Mesothelial cell of epicardium (in vitro differentiated cells): ENCODE data around the gene NUP93. TPM values are rescaled to one million over a fixed set of nuclear protein-coding genes. Genes with fewer than 3 reads are reported as not detected.

Experiments used
- DNase-seq, 2 experiments: peaks; one replicate each; pipeline ENCODE4 v3.0.0; 2021; ENCODE audit warnings: low spot score in 2 of 2; ENCODE audit not compliant: unreplicated experiment in 2 of 2
- H3K27ac Mint-ChIP-seq: 2 replicates; pipeline ENCODE4 v1.8.0; 2021; ENCODE audit warnings: mixed read lengths
- H3K27me3 Mint-ChIP-seq: 2 replicates; pipeline ENCODE4 v1.8.0; 2021; ENCODE audit warnings: low read depth, mixed read lengths
- H3K36me3 Mint-ChIP-seq: 2 replicates; pipeline ENCODE4 v1.8.0; 2021; ENCODE audit warnings: mixed read lengths
- H3K4me1 Mint-ChIP-seq: 2 replicates; pipeline ENCODE4 v1.8.0; 2021; ENCODE audit warnings: mixed read lengths
- H3K4me3 Mint-ChIP-seq: 2 replicates; pipeline ENCODE4 v1.8.0; 2021; ENCODE audit warnings: mild to moderate bottlenecking, moderate library complexity, mixed read lengths
- H3K9me3 Mint-ChIP-seq: 2 replicates; pipeline ENCODE4 v1.8.0; 2021; ENCODE audit warnings: mixed read lengths
- total RNA-seq: library from RNA; stranded (reverse); gene quantifications from 3 replicates; pipeline ENCODE4 v1.2.1, GENCODE V29; 2021
- TF ChIP-seq, protein P1 (sequence below): fragments of 200-600 bp; sonication (generic); IDR thresholded peaks from one replicate; pipeline ENCODE4 v1.5.0; 2021; ENCODE audit warnings: antibody characterized with exemption; ENCODE audit not compliant: unreplicated experiment

The NUP93 gene
- total RNA-seq, 1 donor from 2014 or later = 74.6 TPM

DNA sequence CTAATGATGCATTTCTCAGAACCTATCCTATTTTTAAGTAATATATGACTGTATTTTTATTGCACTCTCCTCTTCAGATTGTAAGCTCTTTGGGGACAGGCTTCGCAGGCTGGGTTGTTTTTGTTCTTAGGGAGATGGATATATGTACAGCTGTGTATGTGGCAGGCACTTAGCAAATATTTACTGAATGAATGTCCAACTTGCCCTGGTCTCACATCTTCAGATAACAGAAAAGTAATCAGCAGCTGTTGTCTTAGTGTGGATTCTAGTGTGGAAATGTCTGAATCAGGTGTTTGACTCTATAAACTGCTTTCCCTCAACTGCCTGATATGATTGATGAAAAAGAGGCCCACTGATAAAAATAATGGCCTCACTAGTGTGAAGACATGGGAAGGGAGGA lies 88.0 kb downstream of the NUP93 start:
- no peak for DNase-seq
- no peak overlapping the region for H3K4me3 Mint-ChIP-seq
- no peaks in the 10 kb centered on the region for H3K9me3 Mint-ChIP-seq
- peaks cover 15% of the 10 kb centered on the region for H3K36me3 Mint-ChIP-seq
- H3K27ac Mint-ChIP-seq = no peak overlapping the region
- peaks cover 16% of the 10 kb centered on the region for H3K4me1 Mint-ChIP-seq
- TF ChIP-seq, protein P1, sequence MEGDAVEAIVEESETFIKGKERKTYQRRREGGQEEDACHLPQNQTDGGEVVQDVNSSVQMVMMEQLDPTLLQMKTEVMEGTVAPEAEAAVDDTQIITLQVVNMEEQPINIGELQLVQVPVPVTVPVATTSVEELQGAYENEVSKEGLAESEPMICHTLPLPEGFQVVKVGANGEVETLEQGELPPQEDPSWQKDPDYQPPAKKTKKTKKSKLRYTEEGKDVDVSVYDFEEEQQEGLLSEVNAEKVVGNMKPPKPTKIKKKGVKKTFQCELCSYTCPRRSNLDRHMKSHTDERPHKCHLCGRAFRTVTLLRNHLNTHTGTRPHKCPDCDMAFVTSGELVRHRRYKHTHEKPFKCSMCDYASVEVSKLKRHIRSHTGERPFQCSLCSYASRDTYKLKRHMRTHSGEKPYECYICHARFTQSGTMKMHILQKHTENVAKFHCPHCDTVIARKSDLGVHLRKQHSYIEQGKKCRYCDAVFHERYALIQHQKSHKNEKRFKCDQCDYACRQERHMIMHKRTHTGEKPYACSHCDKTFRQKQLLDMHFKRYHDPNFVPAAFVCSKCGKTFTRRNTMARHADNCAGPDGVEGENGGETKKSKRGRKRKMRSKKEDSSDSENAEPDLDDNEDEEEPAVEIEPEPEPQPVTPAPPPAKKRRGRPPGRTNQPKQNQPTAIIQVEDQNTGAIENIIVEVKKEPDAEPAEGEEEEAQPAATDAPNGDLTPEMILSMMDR = no peak
- H3K27me3 Mint-ChIP-seq = no peaks in the 10 kb centered on the region

DNA sequence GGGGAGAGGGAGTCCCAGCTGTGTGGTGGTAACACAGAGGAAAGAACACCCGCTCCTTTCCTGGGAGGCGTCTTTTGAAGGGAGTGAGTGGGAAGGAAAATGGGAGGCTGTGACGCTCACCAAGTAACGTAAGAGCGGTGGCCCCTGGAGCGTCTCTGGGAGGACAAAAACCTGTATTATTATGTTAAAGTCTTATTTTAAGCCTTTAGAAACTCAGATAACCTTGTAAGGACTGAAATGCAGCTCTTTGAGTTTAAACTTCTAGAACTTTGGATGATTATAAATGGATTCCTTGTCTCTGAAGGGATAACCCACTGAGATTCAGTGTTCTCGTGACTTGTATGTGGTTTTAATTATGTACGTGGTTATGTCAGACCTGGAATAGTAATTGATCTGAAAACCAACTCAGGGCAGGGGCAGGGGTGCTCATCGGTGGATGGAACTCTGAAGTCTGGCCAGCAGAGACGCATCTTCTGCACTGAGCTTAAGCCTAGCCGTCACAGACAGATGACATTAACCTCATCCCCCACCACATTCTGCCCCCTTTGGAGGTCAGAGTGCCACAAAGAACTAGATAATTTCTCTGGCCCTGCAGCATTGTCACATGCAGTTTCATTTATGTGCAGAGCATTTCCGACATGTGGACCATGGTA lies 93.3 kb downstream of the NUP93 start:
- Mint-ChIP-seq H3K27me3 (no peaks in the 10 kb centered on the region), H3K4me3 (no peak overlapping the region), H3K4me1 (no peaks in the 10 kb centered on the region), H3K36me3 (peaks cover 26% of the 10 kb centered on the region), H3K9me3 (no peaks in the 10 kb centered on the region), H3K27ac (no peak overlapping the region)
- no peak for DNase-seq
- TF ChIP-seq, protein P1 = no peak

DNA sequence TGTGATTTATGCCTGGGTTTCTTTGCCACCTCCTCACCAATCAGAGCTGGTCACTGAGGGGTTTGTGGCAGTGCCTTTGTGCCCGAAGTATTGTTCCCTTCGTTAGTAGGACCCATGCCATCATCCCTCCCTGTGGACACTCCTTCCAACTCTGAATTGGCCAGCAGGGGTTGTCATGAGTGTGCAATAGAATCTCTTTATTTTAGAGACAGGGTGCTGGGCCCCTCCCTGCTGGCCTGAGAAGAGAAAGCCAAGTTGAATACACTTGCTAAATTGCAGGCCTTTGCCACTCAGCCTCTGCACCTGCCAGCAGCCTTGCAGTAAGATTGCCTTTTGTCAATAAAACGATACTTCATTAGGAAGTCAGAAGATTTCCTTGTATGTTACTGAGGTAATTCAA lies 94.4 kb downstream of the NUP93 start:
- Mint-ChIP-seq H3K27ac (no peak overlapping the region), H3K9me3 (no peaks in the 10 kb centered on the region), H3K4me3 (no peak overlapping the region), H3K27me3 (no peaks in the 10 kb centered on the region), H3K36me3 (peaks cover 34% of the 10 kb centered on the region), H3K4me1 (no peaks in the 10 kb centered on the region)
- DNase-seq = no peak
- TF ChIP-seq, protein P1 = no peak

DNA sequence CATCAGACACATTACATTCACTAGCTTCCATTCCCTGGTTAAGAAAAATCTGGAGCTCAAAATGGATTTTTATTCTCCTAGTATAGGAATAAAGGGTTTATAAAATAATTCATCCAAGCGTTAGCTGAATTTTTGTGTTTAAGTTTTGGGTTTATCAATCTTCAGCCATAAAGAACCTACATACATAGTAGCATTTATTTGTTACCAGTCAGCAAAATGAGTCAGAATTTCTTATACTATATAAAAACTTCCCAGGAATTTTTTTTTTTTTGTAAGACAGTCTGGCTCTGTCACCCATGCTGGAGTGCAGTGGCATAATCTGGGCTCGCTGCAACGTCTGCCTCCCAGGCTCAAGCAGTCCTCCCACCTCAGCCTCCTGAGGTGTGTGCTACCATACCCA lies 94.9 kb downstream of the NUP93 start:
- H3K27ac Mint-ChIP-seq = no peak overlapping the region
- TF ChIP-seq, protein P1 = no peak
- DNase-seq = no peak

DNA sequence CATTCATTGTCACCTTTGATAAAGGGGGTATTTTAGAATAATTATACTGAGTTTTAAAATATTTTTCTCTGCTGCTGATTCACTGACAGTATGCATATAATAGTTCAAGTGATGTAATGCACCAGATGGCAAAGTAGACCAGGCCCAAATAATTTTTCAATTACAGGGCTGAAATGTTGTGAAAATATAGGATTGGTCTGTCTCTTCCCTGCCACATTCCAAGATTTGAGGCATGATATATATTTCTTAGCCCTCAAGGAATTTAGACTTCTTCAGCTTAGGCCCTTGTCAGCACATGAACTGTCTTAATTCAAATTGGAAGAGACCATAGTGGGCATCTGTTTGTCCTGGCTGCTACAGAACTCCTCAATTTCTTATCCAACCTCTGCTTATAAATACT lies 95.9 kb downstream of the NUP93 start:
- no peaks in the 10 kb centered on the region for H3K4me1 Mint-ChIP-seq
- peaks cover 33% of the 10 kb centered on the region for H3K36me3 Mint-ChIP-seq
- H3K27ac Mint-ChIP-seq = no peak overlapping the region

More for the DNA sequence above, 94.9 kb downstream of the NUP93 start:
- Mint-ChIP-seq H3K36me3 (peaks cover 36% of the 10 kb centered on the region), H3K4me3 (no peak overlapping the region), H3K9me3 (no peaks in the 10 kb centered on the region), H3K27me3 (no peaks in the 10 kb centered on the region), H3K4me1 (no peaks in the 10 kb centered on the region)

More for the DNA sequence above, 95.9 kb downstream of the NUP93 start:
- no peaks in the 10 kb centered on the region for H3K9me3 Mint-ChIP-seq
- no peaks in the 10 kb centered on the region for H3K27me3 Mint-ChIP-seq
- TF ChIP-seq, protein P1 = no peak
- no peak for DNase-seq
- H3K4me3 Mint-ChIP-seq = no peak overlapping the region
